ENCODE data around the gene BEX3.
"Not testable (repeated sequence)": the region's sequence is repeated elsewhere in the genome, so short reads cannot be mapped to it uniquely, and the experiment has no call there.

BEX3 gene

GRCh38 chrX:103407776-103408175 is 31.4 kb downstream of the BEX3 start:
- Histone ChIP-seq H3K27ac (replicated peaks) (no peak overlapping the region), H3K27me3 (ENCODE audit: insufficient read depth, poor library complexity, severe bottlenecking) (peaks cover 2% of the 10 kb centered on the region), H3K4me3 (replicated peaks; ENCODE audit: insufficient read depth, low read length) (no peak overlapping the region)
- DNase-seq (ENCODE audit: low read depth in 1 of 2, low spot score in 1 of 2) = no peak
- TF ChIP-seq SPI1 (IDR thresholded peaks at IDR 0.05; ENCODE audit: borderline replicate concordance, low read depth) (no peak), CTCF (IDR thresholded peaks at IDR 0.05; ENCODE audit: insufficient read depth, low read length) (no peak), POLR2AphosphoS5 (IDR thresholded peaks at IDR 0.05; ENCODE audit: low read depth) (no peak), GABPA (IDR thresholded peaks at IDR 0.05; ENCODE audit: low read depth) (no peak), REST (IDR thresholded peaks at IDR 0.05; ENCODE audit: insufficient replicate concordance, low read depth) (no peak)

GRCh38 chrX:103411721-103412120 is 35.4 kb downstream of the BEX3 start:
- not testable (repeated sequence) for DNase-seq (ENCODE audit: low read depth in 1 of 2, low spot score in 1 of 2); H3K27me3 ChIP-seq (ENCODE audit: insufficient read depth, poor library complexity, severe bottlenecking); H3K4me3 ChIP-seq (replicated peaks; ENCODE audit: insufficient read depth, low read length); H3K27ac ChIP-seq (replicated peaks)

- H3K27ac ChIP-seq (replicated peaks) = no peak overlapping the region
- H3K27me3 ChIP-seq (ENCODE audit: insufficient read depth, poor library complexity, severe bottlenecking) = no peaks in the 10 kb centered on the region
- no peak for DNase-seq (ENCODE audit: low read depth in 1 of 2, low spot score in 1 of 2)
- no peak overlapping the region for H3K4me3 ChIP-seq (replicated peaks; ENCODE audit: insufficient read depth, low read length)
- TF ChIP-seq POLR2AphosphoS5 (IDR thresholded peaks at IDR 0.05; ENCODE audit: low read depth) = no peak
- TF ChIP-seq CTCF (IDR thresholded peaks at IDR 0.05; ENCODE audit: insufficient read depth, low read length) = no peak
- TF ChIP-seq REST (IDR thresholded peaks at IDR 0.05; ENCODE audit: insufficient replicate concordance, low read depth) = no peak
Measured at GRCh38 chrX:103413705-103414387, 37.5 kb downstream of the BEX3 start.

GRCh38 chrX:103414561-103414960 is 38.2 kb downstream of the BEX3 start:
- no peak for TF ChIP-seq GABPA (IDR thresholded peaks at IDR 0.05; ENCODE audit: low read depth)
- Histone ChIP-seq H3K4me3 (replicated peaks; ENCODE audit: insufficient read depth, low read length) (no peak overlapping the region), H3K27me3 (ENCODE audit: insufficient read depth, poor library complexity, severe bottlenecking) (no peaks in the 10 kb centered on the region), H3K27ac (replicated peaks) (no peak overlapping the region)
- no peak for DNase-seq (ENCODE audit: low read depth in 1 of 2, low spot score in 1 of 2)

GRCh38 chrX:103415068-103415467 is 38.7 kb downstream of the BEX3 start:
- no peak for TF ChIP-seq SPI1 (IDR thresholded peaks at IDR 0.05; ENCODE audit: borderline replicate concordance, low read depth)
- TF ChIP-seq GABPA (IDR thresholded peaks at IDR 0.05; ENCODE audit: low read depth) = no peak
- no peak for TF ChIP-seq CTCF (IDR thresholded peaks at IDR 0.05; ENCODE audit: insufficient read depth, low read length)
- no peak for TF ChIP-seq REST (IDR thresholded peaks at IDR 0.05; ENCODE audit: insufficient replicate concordance, low read depth)
- no peak for TF ChIP-seq POLR2AphosphoS5 (IDR thresholded peaks at IDR 0.05; ENCODE audit: low read depth)
- DNase-seq (ENCODE audit: low read depth in 1 of 2, low spot score in 1 of 2) = no peak
- no peak overlapping the region for H3K4me3 ChIP-seq (replicated peaks; ENCODE audit: insufficient read depth, low read length)
- no peaks in the 10 kb centered on the region for H3K27me3 ChIP-seq (ENCODE audit: insufficient read depth, poor library complexity, severe bottlenecking)
- H3K27ac ChIP-seq (replicated peaks) = no peak overlapping the region
